NCI-H2171 treated with DMSO at 0.1 percent for 48 hours (cell line): Measurements from ENCODE around the gene APOLD1.
A peak's percentile ranks its signal among the peaks of the same experiment; 100 is the strongest.
"Not testable (repeated sequence)": the region's sequence is repeated elsewhere in the genome, so short reads cannot be mapped to it uniquely, and the experiment has no call there.

ENCODE experiments used
- DNase-seq: peaks from one replicate; lab custom pipeline; 2025; lab: John Stamatoyannopoulos, UW

APOLD1 gene, protein sequence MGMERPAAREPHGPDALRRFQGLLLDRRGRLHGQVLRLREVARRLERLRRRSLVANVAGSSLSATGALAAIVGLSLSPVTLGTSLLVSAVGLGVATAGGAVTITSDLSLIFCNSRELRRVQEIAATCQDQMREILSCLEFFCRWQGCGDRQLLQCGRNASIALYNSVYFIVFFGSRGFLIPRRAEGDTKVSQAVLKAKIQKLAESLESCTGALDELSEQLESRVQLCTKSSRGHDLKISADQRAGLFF

DNA sequence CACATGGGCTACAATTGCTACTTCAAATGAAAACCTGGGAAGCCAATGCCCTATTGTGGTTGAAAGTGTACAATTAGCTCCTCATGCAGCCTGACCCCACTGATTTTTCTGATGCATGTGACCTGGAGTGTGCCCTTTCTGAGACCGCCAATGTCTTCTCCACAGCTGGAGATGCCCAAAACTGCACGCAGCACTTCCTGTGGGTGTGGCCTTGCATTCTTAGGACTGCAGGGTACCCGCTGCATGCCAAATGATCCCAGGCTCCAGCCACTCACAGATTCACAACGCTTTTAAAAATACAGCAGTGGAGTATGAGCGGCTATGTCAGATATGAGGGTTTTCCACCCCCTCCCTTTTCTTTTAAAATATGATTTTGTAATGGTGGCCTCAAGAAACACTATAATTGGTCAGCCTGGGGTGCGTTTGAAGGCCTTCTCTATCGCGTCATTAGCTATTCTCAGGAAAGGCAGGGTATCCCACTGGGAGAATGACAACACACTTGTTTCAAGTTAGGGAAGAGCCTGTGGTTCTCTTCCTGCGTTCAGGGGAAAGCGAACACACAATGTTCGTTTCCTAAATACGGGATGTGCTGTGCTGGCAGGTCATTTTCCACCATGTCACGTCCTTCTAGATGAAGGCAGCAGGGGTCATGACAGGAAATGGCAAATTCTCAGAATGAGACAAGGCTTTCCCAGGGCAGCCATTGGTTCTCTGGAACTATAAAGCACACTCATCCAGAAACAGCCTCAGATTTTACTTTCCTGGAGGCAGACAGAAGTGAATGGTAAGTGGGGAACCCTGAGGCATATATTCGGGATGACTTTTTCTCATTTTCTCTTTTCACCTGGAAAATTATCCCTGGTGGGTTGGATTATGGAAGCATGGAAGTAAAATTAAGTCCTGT, at the start of gene APOLD1:
TSS of gene APOLD1 (plus strand) at position 749 of the 904 bp plus-strand sequence. CDS start at position 782, 33 bp downstream.
- DNase-seq, result no peak

GRCh38 chr12:12736759-12737676, 48.4 kb upstream of the APOLD1 start:
- peak; percentile 25 for DNase-seq

GRCh38 chr12:12738152-12738551, 47.3 kb upstream of the APOLD1 start:
- not testable (repeated sequence) for DNase-seq

DNA sequence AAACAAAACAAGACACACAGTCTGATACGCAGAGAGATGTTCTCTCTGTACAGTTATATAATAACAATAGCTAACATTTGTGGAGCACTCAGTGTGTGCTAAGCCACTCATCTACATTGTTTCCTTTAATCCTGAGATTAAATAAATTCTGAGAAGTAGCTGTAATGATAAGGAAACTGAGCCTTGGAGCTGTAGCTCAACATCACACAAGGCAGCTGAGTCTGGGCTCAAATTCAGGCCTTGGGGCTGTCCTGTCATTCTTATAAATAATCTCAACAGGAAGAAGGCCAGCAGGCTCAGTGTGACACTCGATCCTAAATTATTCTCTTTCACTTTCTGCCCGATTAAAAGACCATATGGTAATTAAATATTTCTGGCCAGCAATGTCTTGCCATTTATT, 43.8 kb upstream of the APOLD1 start:
- no peak for DNase-seq

- peak; percentile 8 for DNase-seq
Measured at GRCh38 chr12:12744546-12745305, 40.7 kb upstream of the APOLD1 start.

DNA sequence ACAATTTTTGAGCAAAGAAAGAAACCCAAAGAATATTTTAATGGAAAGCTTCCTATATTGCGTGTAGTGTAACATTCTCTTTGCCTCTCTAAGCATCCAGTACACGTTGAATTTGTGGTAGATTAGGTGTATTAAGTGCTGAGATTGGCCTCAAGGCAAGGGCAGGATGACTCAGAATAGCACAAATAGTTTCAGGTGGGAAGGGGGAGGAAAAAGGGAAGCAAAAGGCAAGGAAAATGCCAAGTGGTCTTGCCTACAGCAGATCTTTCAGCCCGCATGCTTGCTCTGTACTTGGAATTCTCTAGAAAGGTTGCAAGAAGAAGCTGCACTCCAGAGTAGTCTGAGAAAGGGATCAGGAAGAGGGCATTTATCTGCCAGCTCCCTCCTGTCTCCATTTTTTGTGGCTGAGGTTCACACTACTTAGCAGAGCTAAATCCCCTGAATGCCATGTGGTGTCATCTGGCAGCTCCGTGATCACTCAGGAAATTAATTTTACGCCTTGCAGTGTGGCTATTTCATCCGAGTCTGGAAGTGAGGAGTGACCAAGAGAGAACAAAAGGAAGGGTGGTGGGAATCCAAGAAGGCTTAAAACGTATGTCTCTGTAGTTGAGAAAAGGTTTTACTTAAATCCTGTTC, 39.8 kb upstream of the APOLD1 start:
- DNase-seq, result no peak

- peak; percentile 3 for DNase-seq
Measured at GRCh38 chr12:12747278-12747677, 38.2 kb upstream of the APOLD1 start.

GRCh38 chr12:12748044-12748443, 37.4 kb upstream of the APOLD1 start:
- DNase-seq, result peak; percentile 49

DNA sequence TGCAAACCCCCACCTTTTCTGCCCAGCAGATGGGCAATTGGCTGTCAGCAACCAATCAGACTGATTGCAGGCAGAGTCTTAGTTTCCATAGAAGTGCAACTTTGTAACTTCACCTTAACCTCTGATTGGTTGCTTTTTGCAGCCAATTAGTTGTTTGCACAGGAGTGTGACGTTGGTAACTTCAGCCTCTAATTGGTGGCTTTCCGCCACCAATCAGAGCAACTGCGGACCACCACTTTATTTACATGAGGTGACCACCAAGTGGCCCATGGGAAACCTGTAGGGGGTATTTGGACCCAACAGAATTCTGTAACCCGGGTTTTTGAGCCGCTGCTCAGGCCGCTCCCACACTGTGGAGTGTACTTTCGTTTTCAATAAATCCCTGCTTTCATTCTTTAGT, 36.0 kb upstream of the APOLD1 start:
- DNase-seq, result no peak

DNA sequence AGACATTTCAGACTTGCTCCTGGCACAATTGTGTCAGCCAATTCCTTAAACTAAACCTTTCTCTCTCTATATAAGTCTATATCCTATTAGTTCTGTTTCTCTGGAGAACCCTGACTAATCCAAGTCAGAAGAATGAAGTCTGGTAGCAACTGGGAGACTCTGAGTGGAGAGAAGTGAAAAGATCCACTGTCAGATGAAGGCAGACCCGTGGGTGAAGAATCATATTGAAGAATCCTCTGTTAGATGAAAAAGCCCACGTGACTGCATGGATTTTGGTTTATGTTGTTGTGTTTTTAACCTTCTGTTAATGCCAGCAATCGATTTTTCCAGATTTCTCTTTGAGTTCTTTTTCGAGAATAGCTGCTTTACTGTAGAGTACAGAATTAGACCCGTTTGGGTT, 29.5 kb upstream of the APOLD1 start:
- no peak for DNase-seq

DNA sequence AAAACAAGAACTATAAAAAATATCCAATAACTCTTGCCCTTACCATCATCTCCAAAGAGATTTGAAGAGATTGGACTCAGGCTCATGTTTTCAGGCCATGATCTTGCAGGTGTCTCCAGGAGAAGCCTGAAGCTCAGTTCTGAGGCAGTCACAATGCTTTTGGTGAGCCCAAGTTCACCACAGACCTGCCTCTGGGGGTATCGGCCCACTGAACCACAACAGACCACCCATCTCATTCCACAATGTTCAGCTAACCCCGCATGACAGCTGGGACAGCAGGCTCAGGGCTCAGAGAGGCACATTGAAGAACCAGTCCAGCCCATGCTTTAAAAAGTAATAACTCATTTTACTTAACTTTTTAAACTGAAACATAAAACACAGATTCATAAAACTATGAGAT, 28.3 kb upstream of the APOLD1 start:
- no peak for DNase-seq

DNA sequence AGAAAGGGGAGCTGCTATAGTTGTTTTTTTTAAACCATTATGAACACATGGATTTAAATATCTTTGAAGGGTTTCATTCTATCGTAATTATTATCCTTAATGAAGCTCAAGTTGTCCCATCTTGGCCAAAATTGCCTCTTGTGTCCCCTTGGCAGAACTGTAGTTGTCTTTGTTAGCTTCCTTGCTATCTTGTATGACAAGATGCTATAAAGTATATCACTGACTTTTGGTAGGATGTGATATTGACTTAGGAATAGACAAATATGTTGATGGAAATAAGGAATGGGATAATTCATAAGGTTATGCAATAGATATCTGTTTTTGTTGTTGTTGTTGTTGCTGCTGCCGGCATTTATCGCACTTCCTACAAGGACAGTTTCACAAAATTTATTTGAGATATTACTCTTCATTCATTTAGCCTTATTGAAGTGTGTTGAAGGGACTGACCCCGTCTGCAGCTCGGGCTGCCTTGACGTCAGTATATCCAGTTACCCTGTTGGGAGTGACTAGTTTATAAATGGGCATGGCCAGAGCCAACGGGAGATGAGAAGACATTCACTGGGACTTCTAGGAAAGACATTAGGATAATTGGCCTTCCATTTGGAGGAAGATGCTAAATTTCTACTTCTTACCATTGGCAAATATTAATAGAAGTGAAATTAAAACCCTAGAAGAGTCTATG, 26.1 kb upstream of the APOLD1 start:
- DNase-seq, result no peak

DNA sequence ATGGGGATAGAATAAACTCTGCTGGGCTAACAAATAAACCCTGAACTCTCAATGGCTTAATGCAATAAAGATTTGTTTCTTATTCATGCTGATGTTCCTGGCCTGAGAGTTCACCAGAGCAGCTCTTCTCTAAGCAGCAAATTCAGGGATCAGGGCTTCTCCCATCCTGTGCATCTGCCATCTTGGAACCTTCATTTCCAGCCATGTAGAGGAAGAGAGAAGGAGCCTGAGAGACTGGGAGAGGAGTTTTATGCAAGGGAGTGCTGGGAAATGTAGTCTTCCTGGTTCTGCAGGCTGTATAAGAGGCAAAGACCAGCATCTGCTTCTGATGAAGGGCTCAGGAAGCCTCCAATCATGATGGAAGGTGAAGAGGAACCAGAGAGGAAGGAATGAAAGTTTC, 20.6 kb upstream of the APOLD1 start:
- no peak for DNase-seq

GRCh38 chr12:12770262-12770661, 15.2 kb upstream of the APOLD1 start:
- DNase-seq, result no peak

DNA sequence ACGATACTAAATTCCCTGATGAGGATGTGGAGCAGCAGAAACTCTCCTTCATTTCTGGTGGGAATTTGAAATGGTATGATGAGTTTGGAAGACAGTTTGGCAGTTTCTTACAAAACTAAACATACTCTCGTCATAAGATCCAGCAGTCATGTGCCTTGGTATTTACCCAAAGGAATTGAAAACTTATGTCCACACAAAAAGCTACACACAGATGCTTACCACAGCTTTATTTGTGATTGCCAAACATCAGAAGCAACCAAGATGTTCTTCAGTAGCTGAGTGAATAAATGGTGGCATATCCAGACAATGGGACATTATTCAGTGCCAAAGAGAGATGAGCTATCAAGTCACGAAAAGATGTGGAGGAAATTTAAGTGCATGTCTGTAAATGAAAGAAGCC, 10.7 kb upstream of the APOLD1 start:
- DNase-seq, result no peak

DNA sequence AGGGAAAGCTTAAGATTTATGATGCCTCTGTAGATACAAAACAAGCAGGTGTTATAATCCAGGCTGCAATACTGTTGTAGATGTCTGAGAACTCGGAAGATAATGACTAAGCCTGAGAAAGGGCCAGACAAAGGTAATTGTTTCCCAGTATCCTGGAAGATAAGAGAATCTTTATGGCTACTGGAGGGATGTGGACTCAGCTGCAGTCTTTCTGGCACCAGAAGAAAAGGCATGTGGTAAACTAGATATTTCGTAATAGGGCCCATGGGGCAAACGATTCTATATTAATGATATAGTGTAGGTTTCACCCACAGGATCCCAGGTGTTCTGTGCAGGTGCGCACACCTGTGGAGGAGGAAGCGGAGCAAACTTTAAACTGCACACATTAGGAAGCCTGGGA, 9.2 kb upstream of the APOLD1 start:
- DNase-seq, result peak; percentile 29

DNA sequence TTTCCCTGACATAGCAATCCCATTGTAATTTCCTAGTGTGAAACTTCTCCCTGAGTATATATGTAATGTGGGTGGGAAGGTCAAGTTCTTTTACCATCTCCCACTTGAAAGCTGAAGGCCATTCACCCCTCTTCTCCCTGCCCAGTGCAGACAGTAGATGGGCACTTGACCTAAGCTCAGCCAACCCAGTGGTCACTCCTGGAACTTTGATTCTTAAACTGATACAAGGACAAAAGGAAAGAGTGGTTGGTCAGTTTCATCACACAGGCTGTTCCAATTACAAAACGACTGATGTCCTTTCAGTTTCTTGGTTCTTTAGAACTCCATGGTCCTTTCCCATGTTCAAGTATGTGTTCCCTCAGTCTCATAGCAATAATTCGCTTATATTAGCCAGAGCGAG, 8.4 kb upstream of the APOLD1 start:
- no peak for DNase-seq

GRCh38 chr12:12779007-12779406, 6.5 kb upstream of the APOLD1 start:
- DNase-seq, result no peak

DNA sequence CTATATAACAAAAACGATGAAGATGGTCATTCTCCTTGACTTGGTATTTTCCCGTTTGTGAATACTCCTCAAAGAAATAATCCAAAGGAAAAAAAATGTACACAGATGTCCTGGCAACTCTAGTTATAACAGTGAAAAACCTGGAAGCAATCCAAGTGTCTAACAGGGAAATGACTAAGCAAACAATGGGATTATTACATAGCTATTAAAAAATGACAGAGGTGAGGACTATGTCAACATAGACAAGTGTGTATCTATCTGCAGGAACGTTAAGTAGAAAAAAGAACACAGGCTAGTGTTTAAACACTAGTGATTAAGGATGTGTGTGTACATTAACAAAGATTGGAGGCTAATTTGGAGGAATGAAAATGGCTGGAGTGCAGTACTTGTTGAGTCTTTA, 5.9 kb upstream of the APOLD1 start:
- peak; percentile 65 for DNase-seq

DNA sequence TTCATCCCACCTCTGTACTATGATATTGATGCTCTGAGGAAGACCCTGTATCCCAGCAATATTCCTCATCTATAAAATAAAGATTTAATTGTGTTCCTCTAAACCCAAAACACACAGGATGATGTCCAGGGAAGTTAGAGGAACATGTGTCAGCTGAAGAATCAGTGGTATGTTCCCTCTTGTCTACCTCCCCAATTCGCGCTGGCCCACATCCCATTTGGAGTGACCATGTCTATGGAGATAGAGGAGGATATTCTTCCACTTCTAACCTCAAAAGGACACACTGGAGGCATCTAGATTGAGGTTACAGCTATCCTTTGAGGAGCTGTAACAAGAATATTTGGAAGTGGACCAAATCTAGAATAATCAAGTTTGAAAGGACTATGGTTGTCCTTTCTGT, 1.3 kb upstream of the APOLD1 start:
- DNase-seq, result no peak

DNA sequence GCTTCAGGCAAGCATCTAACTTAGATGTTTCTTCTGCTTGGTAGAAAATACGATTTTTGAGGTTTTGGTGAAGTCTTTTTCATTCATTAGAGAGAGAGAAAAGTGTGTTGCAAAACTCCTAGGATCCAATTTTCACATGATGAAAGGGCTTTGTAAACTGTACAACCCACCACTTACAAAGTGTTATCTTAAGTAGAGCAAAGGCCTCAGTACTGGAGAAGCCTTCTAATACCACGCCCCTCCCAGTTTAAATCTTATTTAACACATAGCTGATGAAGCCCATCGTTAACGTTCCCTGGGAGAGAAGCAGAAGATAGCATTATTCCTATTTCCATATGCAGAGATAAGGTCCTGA, 869 bp downstream of the APOLD1 start:
- DNase-seq, result no peak
